Cardiac muscle cell (in vitro differentiated cells and primary cell): Measurements from ENCODE around the gene POLG. TPM values are rescaled to one million over a fixed set of nuclear protein-coding genes. Genes with fewer than 3 reads are reported as not detected.

Source experiments
- DNase-seq, 2 donors: peaks; one replicate each; pipeline versions ENCODE4 v3.0.0 to v3.0.0-alpha.2; 2010 to 2017; ENCODE audit warnings: low read depth in 1 of 2, low spot score in 1 of 2
- H3K27ac ChIP-seq: fragments of 200-600 bp; sonication (generic); 2 replicates; pipeline ENCODE4 v1.5.1; 2016
- H3K27me3 ChIP-seq: fragments of 200-600 bp; sonication (generic); 2 replicates; pipeline ENCODE4 v1.6.0; 2016; ENCODE audit warnings: control low read depth
- H3K36me3 ChIP-seq: fragments of 200-600 bp; sonication (generic); 2 replicates; pipeline ENCODE4 v1.5.1; 2016; ENCODE audit warnings: control low read depth
- H3K4me1 ChIP-seq: fragments of 200-600 bp; sonication (generic); 2 replicates; pipeline ENCODE4 v1.8.1; 2017; ENCODE audit warnings: low read depth, mild to moderate bottlenecking, mixed run types
- H3K4me3 ChIP-seq: fragments of 200-600 bp; sonication (generic); 2 replicates; pipeline ENCODE4 v1.5.1; 2016; ENCODE audit warnings: mild to moderate bottlenecking
- H3K9me3 ChIP-seq: fragments of 200-600 bp; sonication (generic); 2 replicates; pipeline ENCODE4 v1.5.1; 2017; ENCODE audit warnings: low read depth, mild to moderate bottlenecking, control low read depth
- polyA plus RNA-seq: library from polyadenylated mRNA; unstranded; fragments of >200 nt; fragmentation: Nextera tagmentation; extraction: Ambion mirVana; gene quantifications from 2 replicates; pipeline ENCODE4 v1.2.1, GENCODE V29; 2016
- total RNA-seq: library from RNA; depleted of rRNA; stranded (reverse); fragments of >200 nt; gene quantifications from 2 replicates; pipeline ENCODE4 v1.2.3, GENCODE V29; 2016
- TF ChIP-seq, protein P1 (sequence below): IDR thresholded peaks from 2 replicates; pipeline ENCODE4 v1.5.1; 2012; ENCODE audit warnings: low read depth, mild to moderate bottlenecking, low read length

The POLG gene
- total and polyA plus RNA-seq, 2 experiments from 2014 or later = 47.3 to 63.9 TPM

DNA sequence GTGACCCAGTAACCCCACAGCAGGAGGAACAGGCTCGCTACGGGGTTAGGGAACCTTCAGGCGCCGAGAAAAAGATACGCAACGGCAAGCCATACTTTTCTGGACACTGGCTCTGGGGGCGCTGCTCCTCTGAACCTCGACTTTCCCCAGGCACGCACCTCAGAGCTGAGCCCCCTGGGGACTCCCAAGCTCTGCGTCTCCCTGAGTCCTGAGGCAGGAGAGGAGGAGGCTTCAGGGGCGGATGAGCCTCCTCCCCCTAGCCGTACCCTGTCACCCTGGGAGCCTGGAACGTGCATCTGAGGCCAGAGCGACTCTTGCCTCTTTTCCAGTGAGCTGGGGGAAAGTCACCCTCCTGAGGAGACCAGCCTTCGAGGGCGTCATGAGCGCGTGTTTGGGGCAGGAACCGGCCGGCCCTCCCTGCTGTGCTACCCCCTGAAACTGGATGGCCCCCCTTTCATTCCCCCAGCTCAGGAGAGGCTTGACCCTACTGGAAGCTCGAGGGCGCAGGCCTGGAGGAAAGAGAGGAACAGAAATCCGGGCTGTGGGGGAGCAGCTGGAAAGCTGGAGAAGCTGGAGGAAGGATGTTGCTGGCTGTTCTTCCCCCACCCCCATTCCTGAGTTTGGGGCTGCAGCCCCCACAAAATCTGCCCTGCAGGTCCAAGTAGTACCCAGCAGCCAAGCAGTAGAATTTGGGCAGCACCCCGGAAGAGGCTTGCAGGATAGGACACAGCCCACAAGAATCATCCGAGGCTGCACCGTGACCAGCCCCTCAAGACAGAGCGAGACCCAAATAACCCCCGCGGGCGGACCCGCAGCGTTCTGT, 25.1 kb upstream of the POLG start:
- Histone ChIP-seq H3K4me1 (no peaks in the 10 kb centered on the region), H3K9me3 (no peaks in the 10 kb centered on the region), H3K27me3 (peaks cover 100% of the 10 kb centered on the region), H3K36me3 (no peaks in the 10 kb centered on the region), H3K27ac (no peak overlapping the region), H3K4me3 (no peak overlapping the region)
- no peak for DNase-seq
- TF ChIP-seq, protein P1, sequence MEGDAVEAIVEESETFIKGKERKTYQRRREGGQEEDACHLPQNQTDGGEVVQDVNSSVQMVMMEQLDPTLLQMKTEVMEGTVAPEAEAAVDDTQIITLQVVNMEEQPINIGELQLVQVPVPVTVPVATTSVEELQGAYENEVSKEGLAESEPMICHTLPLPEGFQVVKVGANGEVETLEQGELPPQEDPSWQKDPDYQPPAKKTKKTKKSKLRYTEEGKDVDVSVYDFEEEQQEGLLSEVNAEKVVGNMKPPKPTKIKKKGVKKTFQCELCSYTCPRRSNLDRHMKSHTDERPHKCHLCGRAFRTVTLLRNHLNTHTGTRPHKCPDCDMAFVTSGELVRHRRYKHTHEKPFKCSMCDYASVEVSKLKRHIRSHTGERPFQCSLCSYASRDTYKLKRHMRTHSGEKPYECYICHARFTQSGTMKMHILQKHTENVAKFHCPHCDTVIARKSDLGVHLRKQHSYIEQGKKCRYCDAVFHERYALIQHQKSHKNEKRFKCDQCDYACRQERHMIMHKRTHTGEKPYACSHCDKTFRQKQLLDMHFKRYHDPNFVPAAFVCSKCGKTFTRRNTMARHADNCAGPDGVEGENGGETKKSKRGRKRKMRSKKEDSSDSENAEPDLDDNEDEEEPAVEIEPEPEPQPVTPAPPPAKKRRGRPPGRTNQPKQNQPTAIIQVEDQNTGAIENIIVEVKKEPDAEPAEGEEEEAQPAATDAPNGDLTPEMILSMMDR = no peak

DNA sequence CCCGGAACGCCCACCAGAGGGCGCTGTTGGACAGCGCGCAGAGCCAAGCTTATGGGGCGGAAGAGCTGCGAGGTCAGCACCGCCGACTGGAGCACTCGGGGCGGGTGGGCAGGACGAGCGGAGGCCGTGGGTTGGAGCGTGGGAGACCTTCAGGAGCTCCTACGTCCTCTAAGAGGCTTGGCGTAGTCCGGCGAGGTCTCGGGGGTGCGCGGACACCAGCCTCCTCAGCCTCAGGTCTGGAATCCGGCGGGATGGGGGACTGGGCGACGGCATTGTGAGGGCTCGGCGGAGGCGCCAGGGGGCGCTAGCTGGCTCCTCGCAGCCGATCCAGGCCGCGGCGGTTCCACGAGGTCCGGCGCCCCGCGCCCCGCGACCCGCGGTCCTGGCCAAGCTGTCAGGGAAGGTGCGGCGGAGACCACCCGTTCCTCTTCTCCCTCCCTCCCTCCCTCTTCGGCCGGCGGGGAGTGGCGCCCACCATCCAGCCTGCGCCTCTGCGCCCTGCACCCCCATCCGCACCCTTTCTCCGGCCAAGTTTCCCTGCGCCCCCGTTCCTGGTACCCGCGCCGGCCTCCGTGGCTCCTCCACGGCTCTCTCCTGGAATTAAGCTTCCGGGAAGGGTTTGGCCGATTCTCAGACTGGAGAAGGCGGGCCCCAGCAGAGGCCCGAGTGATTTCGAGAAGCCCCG, 24.3 kb upstream of the POLG start:
- TF ChIP-seq, protein P1 = peak; percentile 81
- peak; percentile 78 to 81 for DNase-seq
- H3K4me3 ChIP-seq = peak overlapping the region; percentile 39

DNA sequence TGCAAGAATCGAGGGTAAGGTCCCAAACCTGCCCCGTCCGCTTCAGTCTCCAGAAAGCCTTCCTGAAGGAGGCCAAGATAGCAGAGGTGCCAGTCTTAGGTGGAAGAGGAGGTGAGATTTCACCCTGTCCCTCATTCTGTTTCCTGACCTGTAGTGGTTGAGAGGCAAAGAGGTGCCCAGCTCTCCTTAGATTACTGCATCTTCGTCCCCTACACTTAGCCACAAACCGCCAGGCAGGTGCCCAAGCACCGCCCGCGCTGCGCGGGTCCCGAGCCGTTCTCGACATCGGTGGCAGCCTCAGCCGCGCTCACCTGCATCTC, 23.8 kb upstream of the POLG start:
- no peak for DNase-seq
- Histone ChIP-seq H3K9me3 (no peaks in the 10 kb centered on the region), H3K27me3 (peaks cover 100% of the 10 kb centered on the region), H3K4me1 (no peaks in the 10 kb centered on the region), H3K27ac (no peak overlapping the region), H3K4me3 (peak overlapping the region; percentile 39), H3K36me3 (no peaks in the 10 kb centered on the region)
- TF ChIP-seq, protein P1 = no peak

More for the DNA sequence above, 24.3 kb upstream of the POLG start:
- Histone ChIP-seq H3K4me1 (no peaks in the 10 kb centered on the region), H3K27me3 (peaks cover 100% of the 10 kb centered on the region), H3K36me3 (no peaks in the 10 kb centered on the region), H3K27ac (no peak overlapping the region), H3K9me3 (no peaks in the 10 kb centered on the region)

DNA sequence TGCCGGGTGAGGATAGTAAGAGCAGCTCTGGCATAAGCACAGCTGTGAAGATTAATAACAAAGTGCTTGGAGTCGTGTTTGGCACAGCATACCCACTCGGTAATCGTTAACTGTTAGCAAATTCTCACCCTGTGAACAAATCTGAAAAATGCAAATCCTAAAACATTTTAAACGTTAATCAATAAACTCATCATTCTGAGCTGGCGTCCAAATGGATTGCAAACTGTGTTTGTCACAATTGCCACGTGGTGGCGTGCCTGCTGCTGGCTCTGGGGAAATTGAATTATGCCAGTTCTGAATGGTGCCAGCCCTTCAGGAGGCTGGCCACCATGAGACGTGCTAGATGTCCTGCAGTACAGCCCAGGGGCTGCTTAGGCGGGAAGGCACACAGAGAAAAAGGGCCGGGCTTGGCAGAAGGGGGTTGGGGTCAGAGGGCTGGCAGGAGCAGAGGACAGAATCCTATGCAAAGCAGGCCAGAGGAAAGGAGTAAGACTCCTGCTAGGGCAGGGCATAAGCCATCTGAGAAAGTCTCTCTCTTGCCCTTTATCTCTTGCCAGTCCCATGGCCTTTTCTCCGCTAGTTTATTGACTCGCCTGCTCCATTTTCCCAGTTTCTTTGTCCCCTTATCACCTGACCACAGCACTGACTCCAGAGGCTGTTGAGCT, 22.1 kb upstream of the POLG start:
- peaks cover 100% of the 10 kb centered on the region for H3K27me3 ChIP-seq
- DNase-seq = no peak
- H3K4me3 ChIP-seq = no peak overlapping the region
- TF ChIP-seq, protein P1 = peak; percentile 51
- H3K27ac ChIP-seq = no peak overlapping the region
- H3K4me1 ChIP-seq = no peaks in the 10 kb centered on the region
- H3K36me3 ChIP-seq = no peaks in the 10 kb centered on the region
- H3K9me3 ChIP-seq = no peaks in the 10 kb centered on the region

DNA sequence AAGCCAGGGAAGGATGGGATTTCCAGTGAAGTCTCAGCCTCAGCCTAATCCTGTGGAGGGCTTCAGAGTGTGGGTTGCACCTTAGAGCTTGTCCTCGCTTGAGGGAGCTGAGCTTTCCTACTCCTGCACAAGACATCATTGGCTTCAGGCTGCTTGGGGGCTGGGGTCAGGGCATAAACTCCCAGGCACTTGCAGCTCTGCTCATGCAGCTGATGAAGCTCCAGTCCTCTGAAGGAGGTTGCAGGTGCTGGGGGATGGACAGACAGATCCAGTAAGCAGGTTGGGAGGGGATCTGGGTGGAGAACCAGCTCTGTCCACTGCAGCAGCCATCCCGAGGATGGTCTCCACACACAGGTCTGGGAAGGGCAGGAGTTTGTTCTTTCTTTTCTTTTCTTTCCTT, 19.4 kb upstream of the POLG start:
- H3K4me1 ChIP-seq = no peaks in the 10 kb centered on the region
- DNase-seq = no peak
- peaks cover 92% of the 10 kb centered on the region for H3K27me3 ChIP-seq
- TF ChIP-seq, protein P1 = no peak
- H3K36me3 ChIP-seq = no peaks in the 10 kb centered on the region
- H3K27ac ChIP-seq = no peak overlapping the region
- H3K9me3 ChIP-seq = no peaks in the 10 kb centered on the region
- H3K4me3 ChIP-seq = no peak overlapping the region
